HCT116 (cell line): ENCODE data around the gene CDC6.

Source experiments
- EZH2 ChIP-seq: fragments of 200-600 bp; sonication (generic); IDR thresholded peaks from 2 replicates; pipeline ENCODE4 v1.6.1; 2017; ENCODE audit warnings: antibody characterized with exemption, mixed run types
- EZH2phosphoT487 ChIP-seq: fragments of 200-600 bp; IDR thresholded peaks from 2 replicates; pipeline ENCODE4 v1.6.1; 2018; ENCODE audit warnings: antibody characterized with exemption, borderline replicate concordance
- JUND ChIP-seq: IDR thresholded peaks from 2 replicates; pipeline ENCODE4 v1.6.1; 2012
- POLR2A ChIP-seq: IDR thresholded peaks from 2 replicates; pipeline ENCODE4 v1.7.0; 2011; ENCODE audit warnings: borderline replicate concordance; ENCODE audit not compliant: insufficient read depth, insufficient read length; ENCODE audit errors: extremely low read depth
- RAD21 ChIP-seq: IDR thresholded peaks from 2 replicates; pipeline ENCODE4 v1.6.1; 2012; ENCODE audit warnings: low read depth, mild to moderate bottlenecking
- SP1 ChIP-seq: IDR thresholded peaks from 2 replicates; pipeline ENCODE4 v1.6.1; 2012; ENCODE audit warnings: low read depth
- TCF7L2 ChIP-seq: IDR thresholded peaks from 2 replicates; pipeline ENCODE4 v1.7.0; 2011; ENCODE audit warnings: borderline replicate concordance, inconsistent platforms; ENCODE audit not compliant: insufficient read depth, insufficient read length; ENCODE audit errors: extremely low read depth
- YY1 ChIP-seq: IDR thresholded peaks from 2 replicates; pipeline ENCODE4 v1.6.1; 2011; ENCODE audit warnings: low read length, low read depth, moderate library complexity, mild to moderate bottlenecking; ENCODE audit not compliant: insufficient replicate concordance; ENCODE audit errors: extremely low read depth
- TF ChIP-seq, protein P1 (sequence below), 3 experiments: fragments of 200-600 bp in 1 of 3; sonication (generic) in 1 of 3; IDR thresholded peaks in 2 of 3; conservative IDR thresholded peaks in 1 of 3; 2 replicates each; pipeline ENCODE4 v1.5.1; 2012 to 2017; ENCODE audit warnings: low read depth in 2 of 3, low read length in 2 of 3, antibody characterized with exemption in 1 of 3, borderline replicate concordance in 1 of 3, control low read depth in 1 of 3, mild to moderate bottlenecking in 1 of 3, mixed read lengths in 1 of 3, mixed run types in 1 of 3, moderate library complexity in 1 of 3; ENCODE audit not compliant: insufficient read depth in 1 of 3
- TF ChIP-seq, protein P2 (sequence below): IDR thresholded peaks from 2 replicates; pipeline ENCODE4 v1.6.1; 2012; ENCODE audit warnings: low read depth
- TF ChIP-seq, protein P3 (sequence below): IDR thresholded peaks from 2 replicates; pipeline ENCODE4 v1.6.1; 2012

DNA sequence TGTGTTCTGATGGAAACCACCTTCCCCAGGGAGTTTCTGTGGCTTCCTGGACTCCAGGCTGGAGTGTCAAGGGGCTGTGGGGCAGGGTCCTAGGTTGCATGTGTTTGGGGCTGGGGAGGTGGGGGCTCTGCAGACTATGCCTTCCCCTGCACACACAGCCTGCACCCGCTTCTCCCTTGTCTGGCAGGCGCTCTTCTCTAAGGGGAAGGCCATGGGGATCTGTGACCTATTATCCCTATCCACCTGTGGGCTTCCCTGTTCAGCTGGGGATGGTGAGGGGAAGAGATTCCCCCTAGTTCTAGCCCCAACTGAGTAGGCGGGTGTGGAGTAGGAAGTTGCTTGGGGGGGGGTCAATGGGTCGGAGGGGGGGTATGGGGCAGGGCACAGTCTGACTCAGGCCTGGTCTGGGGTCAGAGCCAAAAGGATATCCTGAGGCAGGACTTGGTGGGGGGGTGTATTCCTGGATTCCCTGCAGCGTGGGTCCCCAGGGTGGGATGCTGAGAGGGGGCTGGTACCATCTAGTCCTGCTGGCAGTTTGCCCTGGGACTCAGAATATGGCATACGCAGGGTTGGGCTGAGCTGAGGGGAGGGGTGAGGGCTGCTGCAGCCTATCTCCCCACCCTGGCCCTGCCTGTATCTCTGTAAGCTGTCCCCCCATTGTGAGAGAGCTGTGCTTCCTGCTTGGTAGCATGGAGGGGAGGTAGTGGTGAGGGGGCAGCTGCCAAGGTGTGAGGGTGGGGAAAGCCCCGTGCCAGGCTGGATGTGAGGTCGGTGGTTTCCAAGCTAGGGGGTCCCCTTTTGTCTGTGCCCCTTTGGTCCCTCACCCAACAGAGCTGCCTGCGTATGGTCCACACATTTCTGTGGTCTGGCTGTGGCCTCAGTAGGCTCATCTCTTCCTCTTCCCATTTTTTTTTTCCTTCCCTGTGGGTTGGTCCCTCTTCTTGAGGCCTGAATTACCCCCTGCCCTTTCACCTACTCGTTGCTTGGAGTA, 36.0 kb downstream of the CDC6 start:
- TF ChIP-seq, protein P1, sequence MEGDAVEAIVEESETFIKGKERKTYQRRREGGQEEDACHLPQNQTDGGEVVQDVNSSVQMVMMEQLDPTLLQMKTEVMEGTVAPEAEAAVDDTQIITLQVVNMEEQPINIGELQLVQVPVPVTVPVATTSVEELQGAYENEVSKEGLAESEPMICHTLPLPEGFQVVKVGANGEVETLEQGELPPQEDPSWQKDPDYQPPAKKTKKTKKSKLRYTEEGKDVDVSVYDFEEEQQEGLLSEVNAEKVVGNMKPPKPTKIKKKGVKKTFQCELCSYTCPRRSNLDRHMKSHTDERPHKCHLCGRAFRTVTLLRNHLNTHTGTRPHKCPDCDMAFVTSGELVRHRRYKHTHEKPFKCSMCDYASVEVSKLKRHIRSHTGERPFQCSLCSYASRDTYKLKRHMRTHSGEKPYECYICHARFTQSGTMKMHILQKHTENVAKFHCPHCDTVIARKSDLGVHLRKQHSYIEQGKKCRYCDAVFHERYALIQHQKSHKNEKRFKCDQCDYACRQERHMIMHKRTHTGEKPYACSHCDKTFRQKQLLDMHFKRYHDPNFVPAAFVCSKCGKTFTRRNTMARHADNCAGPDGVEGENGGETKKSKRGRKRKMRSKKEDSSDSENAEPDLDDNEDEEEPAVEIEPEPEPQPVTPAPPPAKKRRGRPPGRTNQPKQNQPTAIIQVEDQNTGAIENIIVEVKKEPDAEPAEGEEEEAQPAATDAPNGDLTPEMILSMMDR (IDR thresholded peaks at IDR 0.05 in 2 of 3, conservative IDR thresholded peaks at IDR 0.05 in 1 of 3; ENCODE audit: borderline replicate concordance in 1 of 3, insufficient read depth in 1 of 3, low read depth in 2 of 3, low read length in 2 of 3) = no peak
- TF ChIP-seq JUND = no peak
- TF ChIP-seq EZH2 = no peak
- no peak for TF ChIP-seq POLR2A
- TF ChIP-seq EZH2phosphoT487 = no peak
- no peak for TF ChIP-seq SP1
- no peak for TF ChIP-seq TCF7L2
- no peak for TF ChIP-seq YY1
- TF ChIP-seq, protein P2, sequence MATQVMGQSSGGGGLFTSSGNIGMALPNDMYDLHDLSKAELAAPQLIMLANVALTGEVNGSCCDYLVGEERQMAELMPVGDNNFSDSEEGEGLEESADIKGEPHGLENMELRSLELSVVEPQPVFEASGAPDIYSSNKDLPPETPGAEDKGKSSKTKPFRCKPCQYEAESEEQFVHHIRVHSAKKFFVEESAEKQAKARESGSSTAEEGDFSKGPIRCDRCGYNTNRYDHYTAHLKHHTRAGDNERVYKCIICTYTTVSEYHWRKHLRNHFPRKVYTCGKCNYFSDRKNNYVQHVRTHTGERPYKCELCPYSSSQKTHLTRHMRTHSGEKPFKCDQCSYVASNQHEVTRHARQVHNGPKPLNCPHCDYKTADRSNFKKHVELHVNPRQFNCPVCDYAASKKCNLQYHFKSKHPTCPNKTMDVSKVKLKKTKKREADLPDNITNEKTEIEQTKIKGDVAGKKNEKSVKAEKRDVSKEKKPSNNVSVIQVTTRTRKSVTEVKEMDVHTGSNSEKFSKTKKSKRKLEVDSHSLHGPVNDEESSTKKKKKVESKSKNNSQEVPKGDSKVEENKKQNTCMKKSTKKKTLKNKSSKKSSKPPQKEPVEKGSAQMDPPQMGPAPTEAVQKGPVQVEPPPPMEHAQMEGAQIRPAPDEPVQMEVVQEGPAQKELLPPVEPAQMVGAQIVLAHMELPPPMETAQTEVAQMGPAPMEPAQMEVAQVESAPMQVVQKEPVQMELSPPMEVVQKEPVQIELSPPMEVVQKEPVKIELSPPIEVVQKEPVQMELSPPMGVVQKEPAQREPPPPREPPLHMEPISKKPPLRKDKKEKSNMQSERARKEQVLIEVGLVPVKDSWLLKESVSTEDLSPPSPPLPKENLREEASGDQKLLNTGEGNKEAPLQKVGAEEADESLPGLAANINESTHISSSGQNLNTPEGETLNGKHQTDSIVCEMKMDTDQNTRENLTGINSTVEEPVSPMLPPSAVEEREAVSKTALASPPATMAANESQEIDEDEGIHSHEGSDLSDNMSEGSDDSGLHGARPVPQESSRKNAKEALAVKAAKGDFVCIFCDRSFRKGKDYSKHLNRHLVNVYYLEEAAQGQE = no peak
- TF ChIP-seq, protein P3, sequence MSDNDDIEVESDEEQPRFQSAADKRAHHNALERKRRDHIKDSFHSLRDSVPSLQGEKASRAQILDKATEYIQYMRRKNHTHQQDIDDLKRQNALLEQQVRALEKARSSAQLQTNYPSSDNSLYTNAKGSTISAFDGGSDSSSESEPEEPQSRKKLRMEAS = no peak
- TF ChIP-seq RAD21 = no peak
